GM23338 (cell line): ENCODE data around the gene PPP1R3F. TPM values are rescaled to one million over a fixed set of nuclear protein-coding genes. Genes with fewer than 3 reads are reported as not detected.

Experiments
- ATAC-seq: fragments of 200-7000 bp; cut with Tn5 transposase; 3 replicates; pipeline ENCODE4 v1.9.1; 2020
- DNase-seq: peaks from one replicate; pipeline ENCODE4 v3.0.0-alpha.2; 2015; ENCODE audit warnings: low spot score
- H2AFZ ChIP-seq: fragments of 200-600 bp; sonication (generic); 2 replicates; pipeline ENCODE4 v1.8.0; 2016; ENCODE audit warnings: antibody characterized with exemption, mild to moderate bottlenecking, moderate library complexity
- H3F3A ChIP-seq: fragments of 200-600 bp; sonication (generic); replicated peaks from 2 replicates; pipeline ENCODE4 v1.8.0; 2017; ENCODE audit warnings: antibody characterized with exemption, mixed run types, low read depth
- H3K27ac ChIP-seq: fragments of 200-600 bp; sonication (generic); 2 replicates; pipeline ENCODE4 v1.6.1; 2016; ENCODE audit warnings: low read depth
- H3K27me3 ChIP-seq: fragments of 200-600 bp; sonication (generic); 2 replicates; pipeline ENCODE4 v1.8.0; 2016; ENCODE audit warnings: mild to moderate bottlenecking, mixed run types, moderate library complexity; ENCODE audit not compliant: insufficient read depth
- H3K36me3 ChIP-seq: fragments of 200-600 bp; sonication (generic); 2 replicates; pipeline ENCODE4 v1.8.0; 2016; ENCODE audit warnings: mild to moderate bottlenecking; ENCODE audit not compliant: insufficient read depth
- H3K4me1 ChIP-seq: fragments of 200-600 bp; sonication (generic); 2 replicates; pipeline ENCODE4 v1.8.0; 2016; ENCODE audit warnings: mild to moderate bottlenecking, moderate library complexity; ENCODE audit not compliant: insufficient read depth
- H3K4me2 ChIP-seq: fragments of 200-600 bp; sonication (generic); 2 replicates; pipeline ENCODE4 v1.7.1; 2017; ENCODE audit warnings: mixed run types
- H3K4me3 ChIP-seq: fragments of 200-600 bp; sonication (generic); 2 replicates; pipeline ENCODE4 v1.6.1; 2016; ENCODE audit warnings: mixed run types
- H3K79me2 ChIP-seq: fragments of 200-600 bp; sonication (generic); replicated peaks from 2 replicates; pipeline ENCODE4 v1.8.0; 2017; ENCODE audit warnings: mild to moderate bottlenecking; ENCODE audit not compliant: insufficient read depth
- H3K9me2 ChIP-seq: fragments of 200-600 bp; sonication (generic); 2 replicates; pipeline ENCODE4 v1.8.0; 2017; ENCODE audit not compliant: insufficient read depth
- H4K20me1 ChIP-seq: fragments of 200-600 bp; sonication (generic); replicated peaks from 2 replicates; pipeline ENCODE4 v1.8.0; 2017; ENCODE audit warnings: mild to moderate bottlenecking; ENCODE audit not compliant: insufficient read depth
- H3K27ac Mint-ChIP-seq: 2 replicates; pipeline ENCODE4 v1.8.0; 2020; ENCODE audit warnings: inconsistent platforms, mild to moderate bottlenecking, moderate library complexity, mixed read lengths
- H3K27me3 Mint-ChIP-seq: 3 replicates; pipeline ENCODE4 v1.8.0; 2022; ENCODE audit warnings: low read depth, mild to moderate bottlenecking, moderate library complexity, mixed read lengths, inconsistent platforms; ENCODE audit not compliant: insufficient read depth, poor library complexity
- H3K36me3 Mint-ChIP-seq: 3 replicates; pipeline ENCODE4 v1.8.0; 2021; ENCODE audit warnings: low read depth, mild to moderate bottlenecking, inconsistent platforms, moderate library complexity, mixed read lengths
- H3K4me1 Mint-ChIP-seq: 3 replicates; pipeline ENCODE4 v1.8.0; 2020; ENCODE audit warnings: mild to moderate bottlenecking, inconsistent platforms, mixed read lengths
- H3K4me3 Mint-ChIP-seq: 3 replicates; pipeline ENCODE4 v1.8.0; 2021; ENCODE audit warnings: moderate library complexity, mild to moderate bottlenecking, inconsistent platforms, mixed read lengths
- H3K9me3 Mint-ChIP-seq: 3 replicates; pipeline ENCODE4 v1.8.0; 2020; ENCODE audit warnings: moderate library complexity, mild to moderate bottlenecking, inconsistent platforms, mixed read lengths
- CREB1 ChIP-seq: fragments of 250-450 bp; sonication (Bioruptor Pico); IDR thresholded peaks from 2 replicates; pipeline ENCODE4 v1.5.0; 2020; ENCODE audit warnings: low read depth, mild to moderate bottlenecking, moderate library complexity
- EZH2phosphoT487 ChIP-seq: fragments of 200-600 bp; sonication (generic); IDR thresholded peaks from one replicate; pipeline ENCODE4 v1.8.1; 2018; ENCODE audit warnings: antibody characterized with exemption; ENCODE audit not compliant: unreplicated experiment
- JUNB ChIP-seq: IDR thresholded peaks from one replicate; pipeline ENCODE4 v1.6.1; 2016; ENCODE audit warnings: antibody characterized with exemption; ENCODE audit not compliant: unreplicated experiment
- NANOG ChIP-seq: IDR thresholded peaks from 2 replicates; pipeline ENCODE4 v1.6.1; 2016; ENCODE audit warnings: antibody characterized with exemption, borderline replicate concordance
- POLR2AphosphoS5 ChIP-seq: IDR thresholded peaks from 2 replicates; pipeline ENCODE4 v1.6.1; 2016; ENCODE audit warnings: antibody characterized with exemption, low read depth
- STAT1 ChIP-seq: IDR thresholded peaks from one replicate; pipeline ENCODE4 v1.6.1; 2016; ENCODE audit warnings: antibody characterized with exemption; ENCODE audit not compliant: unreplicated experiment
- ZNF114 ChIP-seq: fragments of 250-450 bp; sonication (Bioruptor Pico); IDR thresholded peaks from 2 replicates; pipeline ENCODE4 v1.5.0; 2020; ENCODE audit warnings: mild to moderate bottlenecking, moderate library complexity
- ZNF331 ChIP-seq: fragments of 250-450 bp; sonication (Bioruptor Pico); IDR thresholded peaks from 2 replicates; pipeline ENCODE4 v1.5.0; 2020; ENCODE audit warnings: low read depth, mild to moderate bottlenecking, moderate library complexity
- polyA plus RNA-seq: library from polyadenylated mRNA; unstranded; fragments of >200 nt; fragmentation: Nextera tagmentation; extraction: Ambion mirVana; gene quantifications from 2 replicates; pipeline ENCODE4 v1.2.1, GENCODE V29; 2016
- total RNA-seq: library from RNA; depleted of rRNA; stranded (reverse); fragments of >200 nt; shearing (Covaris generic); gene quantifications from 2 replicates; pipeline ENCODE4 v1.2.3, GENCODE V29; 2014
- TF ChIP-seq, protein P1 (sequence below): fragments of 250-450 bp; sonication (Bioruptor Pico); IDR thresholded peaks from 2 replicates; pipeline ENCODE4 v1.5.0; 2020; ENCODE audit warnings: mild to moderate bottlenecking, moderate library complexity
- TF ChIP-seq, protein P2 (sequence below): IDR thresholded peaks from 2 replicates; pipeline ENCODE4 v1.6.1; 2016; ENCODE audit warnings: antibody characterized with exemption

PPP1R3F gene
- total and polyA plus RNA-seq, 2 experiments from 2014 or later, result 3.1 to 11.3 TPM

GRCh38 chrX:49269010-49269766 lies 405 bp upstream of the PPP1R3F start:
- peaks cover 3% of the 10 kb centered on the region; the same call in 1 of the 2 replicates for H3K4me1 ChIP-seq
- DNase-seq, result peak; percentile 95
- H2AFZ ChIP-seq, result no peak overlapping the region
- Mint-ChIP-seq H3K4me3 (peak overlapping the region; percentile 96), H3K27ac (peak overlapping the region; percentile 100), H3K36me3 (peaks cover 20% of the 10 kb centered on the region; the same call in 2 of the 3 replicates), H3K27me3 (peaks cover 7% of the 10 kb centered on the region), H3K9me3 (no peaks in the 10 kb centered on the region; the same call in 1 of the 3 replicates), H3K4me1 (peaks cover 28% of the 10 kb centered on the region)
- ATAC-seq, result peak; percentile 93
- peak overlapping the region; percentile 79; the same call in 1 of the 2 replicates for H3K4me2 ChIP-seq
- H3K27ac ChIP-seq, result peak overlapping the region; percentile 92; the same call in 1 of the 2 replicates
- no peaks in the 10 kb centered on the region for H3K36me3 ChIP-seq
- no peaks in the 10 kb centered on the region; the same call in 1 of the 2 replicates for H4K20me1 ChIP-seq
- no peaks in the 10 kb centered on the region for H3K27me3 ChIP-seq
- peak; percentile 72 for TF ChIP-seq POLR2AphosphoS5
- no peak for TF ChIP-seq ZNF114 (CRISPR knock-in tag)
- peak; percentile 85 for TF ChIP-seq CREB1 (CRISPR knock-in tag)
- H3F3A ChIP-seq, result no peaks in the 10 kb centered on the region
- peaks cover 29% of the 10 kb centered on the region for H3K79me2 ChIP-seq
- H3K4me3 ChIP-seq, result peak overlapping the region; percentile 62
- no peaks in the 10 kb centered on the region for H3K9me2 ChIP-seq

DNA sequence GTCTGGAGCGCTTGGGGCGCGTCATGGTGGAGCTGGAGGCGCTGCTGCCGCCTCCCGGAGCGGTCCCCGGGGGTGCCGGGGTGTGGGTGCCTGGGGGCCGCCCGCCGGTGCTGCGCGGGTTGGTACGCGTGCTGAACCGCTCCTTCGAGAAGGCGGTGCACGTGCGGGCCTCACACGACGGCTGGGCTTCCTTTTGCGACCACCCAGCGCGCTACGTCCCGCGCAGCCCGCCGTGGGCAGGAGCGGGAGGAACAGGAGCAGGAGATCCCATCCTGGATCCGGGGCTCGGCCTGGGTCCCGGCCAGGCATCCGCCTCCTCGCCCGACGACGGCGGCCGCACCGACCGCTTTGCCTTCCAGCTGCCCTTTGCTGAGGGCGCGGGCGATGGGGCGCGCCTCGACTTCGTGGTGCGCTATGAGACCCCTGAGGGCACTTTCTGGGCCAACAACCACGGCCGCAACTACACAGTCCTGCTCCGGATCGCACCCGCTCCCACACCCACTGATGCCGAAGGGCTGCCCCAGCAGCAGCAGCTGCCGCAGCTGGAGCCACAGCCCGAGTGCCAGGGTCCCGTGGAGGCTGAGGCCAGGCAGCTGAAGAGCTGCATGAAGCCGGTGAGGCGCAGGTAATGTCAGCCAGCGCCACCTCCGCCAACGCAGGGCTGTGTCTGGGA lies 792 bp downstream of the PPP1R3F start:
- Mint-ChIP-seq H3K36me3 (peaks cover 23% of the 10 kb centered on the region), H3K4me1 (peaks cover 34% of the 10 kb centered on the region), H3K27me3 (peaks cover 10% of the 10 kb centered on the region), H3K4me3 (peak overlapping the region; percentile 66), H3K9me3 (no peaks in the 10 kb centered on the region; the same call in 1 of the 3 replicates), H3K27ac (no peak overlapping the region)
- Histone ChIP-seq H3F3A (no peaks in the 10 kb centered on the region), H4K20me1 (no peaks in the 10 kb centered on the region; the same call in 1 of the 2 replicates), H3K4me2 (peak overlapping the region; percentile 68), H3K79me2 (peaks cover 29% of the 10 kb centered on the region), H3K4me3 (peak overlapping the region; percentile 62), H3K27me3 (no peaks in the 10 kb centered on the region), H3K36me3 (no peaks in the 10 kb centered on the region), H2AFZ (no peak overlapping the region), H3K4me1 (peaks cover 3% of the 10 kb centered on the region; the same call in 1 of the 2 replicates), H3K27ac (0 out of 2 replicates have a peak overlapping the region, but pooled peaks have one; percentile 45), H3K9me2 (no peaks in the 10 kb centered on the region)
- DNase-seq, result peak; percentile 13
- ATAC-seq, result no peak
- TF ChIP-seq, protein P1, sequence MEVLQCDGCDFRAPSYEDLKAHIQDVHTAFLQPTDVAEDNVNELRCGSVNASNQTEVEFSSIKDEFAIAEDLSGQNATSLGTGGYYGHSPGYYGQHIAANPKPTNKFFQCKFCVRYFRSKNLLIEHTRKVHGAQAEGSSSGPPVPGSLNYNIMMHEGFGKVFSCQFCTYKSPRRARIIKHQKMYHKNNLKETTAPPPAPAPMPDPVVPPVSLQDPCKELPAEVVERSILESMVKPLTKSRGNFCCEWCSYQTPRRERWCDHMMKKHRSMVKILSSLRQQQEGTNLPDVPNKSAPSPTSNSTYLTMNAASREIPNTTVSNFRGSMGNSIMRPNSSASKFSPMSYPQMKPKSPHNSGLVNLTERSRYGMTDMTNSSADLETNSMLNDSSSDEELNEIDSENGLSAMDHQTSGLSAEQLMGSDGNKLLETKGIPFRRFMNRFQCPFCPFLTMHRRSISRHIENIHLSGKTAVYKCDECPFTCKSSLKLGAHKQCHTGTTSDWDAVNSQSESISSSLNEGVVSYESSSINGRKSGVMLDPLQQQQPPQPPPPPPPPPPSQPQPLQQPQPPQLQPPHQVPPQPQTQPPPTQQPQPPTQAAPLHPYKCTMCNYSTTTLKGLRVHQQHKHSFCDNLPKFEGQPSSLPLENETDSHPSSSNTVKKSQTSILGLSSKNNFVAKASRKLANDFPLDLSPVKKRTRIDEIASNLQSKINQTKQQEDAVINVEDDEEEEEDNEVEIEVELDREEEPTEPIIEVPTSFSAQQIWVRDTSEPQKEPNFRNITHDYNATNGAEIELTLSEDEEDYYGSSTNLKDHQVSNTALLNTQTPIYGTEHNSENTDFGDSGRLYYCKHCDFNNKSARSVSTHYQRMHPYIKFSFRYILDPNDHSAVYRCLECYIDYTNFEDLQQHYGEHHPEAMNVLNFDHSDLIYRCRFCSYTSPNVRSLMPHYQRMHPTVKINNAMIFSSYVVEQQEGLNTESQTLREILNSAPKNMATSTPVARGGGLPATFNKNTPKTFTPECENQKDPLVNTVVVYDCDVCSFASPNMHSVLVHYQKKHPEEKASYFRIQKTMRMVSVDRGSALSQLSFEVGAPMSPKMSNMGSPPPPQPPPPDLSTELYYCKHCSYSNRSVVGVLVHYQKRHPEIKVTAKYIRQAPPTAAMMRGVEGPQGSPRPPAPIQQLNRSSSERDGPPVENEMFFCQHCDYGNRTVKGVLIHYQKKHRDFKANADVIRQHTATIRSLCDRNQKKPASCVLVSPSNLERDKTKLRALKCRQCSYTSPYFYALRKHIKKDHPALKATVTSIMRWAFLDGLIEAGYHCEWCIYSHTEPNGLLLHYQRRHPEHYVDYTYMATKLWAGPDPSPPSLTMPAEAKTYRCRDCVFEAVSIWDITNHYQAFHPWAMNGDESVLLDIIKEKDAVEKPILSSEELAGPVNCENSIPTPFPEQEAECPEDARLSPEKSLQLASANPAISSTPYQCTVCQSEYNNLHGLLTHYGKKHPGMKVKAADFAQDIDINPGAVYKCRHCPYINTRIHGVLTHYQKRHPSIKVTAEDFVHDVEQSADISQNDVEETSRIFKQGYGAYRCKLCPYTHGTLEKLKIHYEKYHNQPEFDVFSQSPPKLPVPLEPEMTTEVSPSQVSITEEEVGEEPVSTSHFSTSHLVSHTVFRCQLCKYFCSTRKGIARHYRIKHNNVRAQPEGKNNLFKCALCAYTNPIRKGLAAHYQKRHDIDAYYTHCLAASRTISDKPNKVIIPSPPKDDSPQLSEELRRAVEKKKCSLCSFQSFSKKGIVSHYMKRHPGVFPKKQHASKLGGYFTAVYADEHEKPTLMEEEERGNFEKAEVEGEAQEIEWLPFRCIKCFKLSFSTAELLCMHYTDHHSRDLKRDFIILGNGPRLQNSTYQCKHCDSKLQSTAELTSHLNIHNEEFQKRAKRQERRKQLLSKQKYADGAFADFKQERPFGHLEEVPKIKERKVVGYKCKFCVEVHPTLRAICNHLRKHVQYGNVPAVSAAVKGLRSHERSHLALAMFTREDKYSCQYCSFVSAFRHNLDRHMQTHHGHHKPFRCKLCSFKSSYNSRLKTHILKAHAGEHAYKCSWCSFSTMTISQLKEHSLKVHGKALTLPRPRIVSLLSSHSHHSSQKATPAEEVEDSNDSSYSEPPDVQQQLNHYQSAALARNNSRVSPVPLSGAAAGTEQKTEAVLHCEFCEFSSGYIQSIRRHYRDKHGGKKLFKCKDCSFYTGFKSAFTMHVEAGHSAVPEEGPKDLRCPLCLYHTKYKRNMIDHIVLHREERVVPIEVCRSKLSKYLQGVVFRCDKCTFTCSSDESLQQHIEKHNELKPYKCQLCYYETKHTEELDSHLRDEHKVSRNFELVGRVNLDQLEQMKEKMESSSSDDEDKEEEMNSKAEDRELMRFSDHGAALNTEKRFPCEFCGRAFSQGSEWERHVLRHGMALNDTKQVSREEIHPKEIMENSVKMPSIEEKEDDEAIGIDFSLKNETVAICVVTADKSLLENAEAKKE (CRISPR knock-in tag), result no peak
- TF ChIP-seq ZNF114 (CRISPR knock-in tag), result no peak
- TF ChIP-seq EZH2phosphoT487, result no peak
- no peak for TF ChIP-seq ZNF331 (CRISPR knock-in tag)
- no peak for TF ChIP-seq CREB1 (CRISPR knock-in tag)
- TF ChIP-seq JUNB, result no peak
- TF ChIP-seq STAT1, result no peak
- no peak for TF ChIP-seq NANOG
- TF ChIP-seq, protein P2, sequence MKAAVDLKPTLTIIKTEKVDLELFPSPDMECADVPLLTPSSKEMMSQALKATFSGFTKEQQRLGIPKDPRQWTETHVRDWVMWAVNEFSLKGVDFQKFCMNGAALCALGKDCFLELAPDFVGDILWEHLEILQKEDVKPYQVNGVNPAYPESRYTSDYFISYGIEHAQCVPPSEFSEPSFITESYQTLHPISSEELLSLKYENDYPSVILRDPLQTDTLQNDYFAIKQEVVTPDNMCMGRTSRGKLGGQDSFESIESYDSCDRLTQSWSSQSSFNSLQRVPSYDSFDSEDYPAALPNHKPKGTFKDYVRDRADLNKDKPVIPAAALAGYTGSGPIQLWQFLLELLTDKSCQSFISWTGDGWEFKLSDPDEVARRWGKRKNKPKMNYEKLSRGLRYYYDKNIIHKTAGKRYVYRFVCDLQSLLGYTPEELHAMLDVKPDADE, result no peak
